HEK293 (cell line): ENCODE measurements around the gene EPAS1.

Source experiments
- MYNN ChIP-seq: fragments of 450-650 bp; formaldehyde crosslinking; IDR thresholded peaks from 2 replicates; pipeline ENCODE4 v1.5.1; 2016; ENCODE audit warnings: missing biosample characterization, missing genetic modification characterization, borderline replicate concordance
- SP7 ChIP-seq: fragments of 450-650 bp; formaldehyde crosslinking; IDR thresholded peaks from 2 replicates; pipeline ENCODE4 v1.5.1; 2016; ENCODE audit warnings: missing biosample characterization, missing genetic modification characterization
- ZBTB7A ChIP-seq: fragments of 450-650 bp; formaldehyde crosslinking; IDR thresholded peaks from 2 replicates; pipeline ENCODE4 v1.5.1; 2016; ENCODE audit warnings: low read depth, missing biosample characterization, missing genetic modification characterization
- ZFP3 ChIP-seq: fragments of 450-650 bp; formaldehyde crosslinking; IDR thresholded peaks from 2 replicates; pipeline ENCODE4 v1.5.1; 2016; ENCODE audit warnings: low read depth, missing biosample characterization, missing genetic modification characterization
- ZNF138 ChIP-seq: fragments of 450-650 bp; formaldehyde crosslinking; IDR thresholded peaks from 2 replicates; pipeline ENCODE4 v1.5.1; 2016; ENCODE audit warnings: missing biosample characterization, missing genetic modification characterization, borderline replicate concordance
- ZNF239 ChIP-seq: fragments of 450-650 bp; formaldehyde crosslinking; IDR thresholded peaks from 2 replicates; pipeline ENCODE4 v1.5.1; 2016; ENCODE audit warnings: missing biosample characterization, missing genetic modification characterization
- ZNF701 ChIP-seq: fragments of 450-650 bp; formaldehyde crosslinking; IDR thresholded peaks from 2 replicates; pipeline ENCODE4 v1.5.1; 2016; ENCODE audit warnings: missing biosample characterization, missing genetic modification characterization
- TF ChIP-seq, protein P1 (sequence below): fragments of 450-650 bp; formaldehyde crosslinking; IDR thresholded peaks from 2 replicates; pipeline ENCODE4 v1.5.1; 2016; ENCODE audit warnings: missing biosample characterization, missing genetic modification characterization
- TF ChIP-seq, protein P2 (sequence below): fragments of 450-650 bp; formaldehyde crosslinking; IDR thresholded peaks from 2 replicates; pipeline ENCODE4 v1.5.1; 2016; ENCODE audit warnings: missing biosample characterization, missing genetic modification characterization, low read depth
- TF ChIP-seq, protein P3 (sequence below): fragments of 450-650 bp; IDR thresholded peaks from 2 replicates; pipeline ENCODE4 v1.5.1; 2018; ENCODE audit warnings: missing biosample characterization, mild to moderate bottlenecking, missing genetic modification characterization
- TF ChIP-seq, protein P4 (sequence below): sonication (generic); formaldehyde crosslinking; IDR thresholded peaks from 2 replicates; pipeline ENCODE4 v1.8.1; 2022; ENCODE audit warnings: mild to moderate bottlenecking, moderate library complexity, missing genetic modification reagents
- TF ChIP-seq, protein P5 (sequence below): fragments of 450-650 bp; formaldehyde crosslinking; IDR thresholded peaks from 2 replicates; pipeline ENCODE4 v1.5.1; 2016; ENCODE audit warnings: missing biosample characterization, missing genetic modification characterization, borderline replicate concordance
- TF ChIP-seq, protein P6 (sequence below): fragments of 450-650 bp; formaldehyde crosslinking; IDR thresholded peaks from 2 replicates; pipeline ENCODE4 v1.5.1; 2016; ENCODE audit warnings: missing biosample characterization, missing genetic modification characterization

DNA sequence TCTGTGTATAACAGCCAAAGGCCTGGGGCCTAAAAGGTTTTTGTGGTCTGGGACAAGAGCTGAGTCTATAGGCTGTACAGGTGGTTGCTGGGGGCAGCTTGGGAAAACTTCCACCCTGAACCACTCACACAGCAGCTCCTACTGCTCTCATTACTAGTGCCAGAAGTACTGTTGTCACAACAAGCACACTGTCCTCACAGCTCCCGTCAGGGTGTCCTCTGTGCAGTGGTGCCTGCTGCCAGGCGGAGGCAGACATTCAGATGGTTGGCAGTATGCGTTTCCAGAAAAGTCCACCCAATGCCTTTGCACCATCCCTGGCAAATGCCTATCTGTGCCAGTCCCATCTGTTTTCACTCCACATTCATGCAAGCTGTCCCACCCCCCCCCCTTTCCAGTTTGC is 58.5 kb downstream of the EPAS1 start:
- TF ChIP-seq ZBTB7A (tag by site-specific recombination), result no peak
- no peak for TF ChIP-seq ZNF239 (tag by site-specific recombination)
- no peak for TF ChIP-seq ZNF138 (tag by site-specific recombination)
- TF ChIP-seq SP7 (tag by site-specific recombination), result no peak
- TF ChIP-seq, protein P1, sequence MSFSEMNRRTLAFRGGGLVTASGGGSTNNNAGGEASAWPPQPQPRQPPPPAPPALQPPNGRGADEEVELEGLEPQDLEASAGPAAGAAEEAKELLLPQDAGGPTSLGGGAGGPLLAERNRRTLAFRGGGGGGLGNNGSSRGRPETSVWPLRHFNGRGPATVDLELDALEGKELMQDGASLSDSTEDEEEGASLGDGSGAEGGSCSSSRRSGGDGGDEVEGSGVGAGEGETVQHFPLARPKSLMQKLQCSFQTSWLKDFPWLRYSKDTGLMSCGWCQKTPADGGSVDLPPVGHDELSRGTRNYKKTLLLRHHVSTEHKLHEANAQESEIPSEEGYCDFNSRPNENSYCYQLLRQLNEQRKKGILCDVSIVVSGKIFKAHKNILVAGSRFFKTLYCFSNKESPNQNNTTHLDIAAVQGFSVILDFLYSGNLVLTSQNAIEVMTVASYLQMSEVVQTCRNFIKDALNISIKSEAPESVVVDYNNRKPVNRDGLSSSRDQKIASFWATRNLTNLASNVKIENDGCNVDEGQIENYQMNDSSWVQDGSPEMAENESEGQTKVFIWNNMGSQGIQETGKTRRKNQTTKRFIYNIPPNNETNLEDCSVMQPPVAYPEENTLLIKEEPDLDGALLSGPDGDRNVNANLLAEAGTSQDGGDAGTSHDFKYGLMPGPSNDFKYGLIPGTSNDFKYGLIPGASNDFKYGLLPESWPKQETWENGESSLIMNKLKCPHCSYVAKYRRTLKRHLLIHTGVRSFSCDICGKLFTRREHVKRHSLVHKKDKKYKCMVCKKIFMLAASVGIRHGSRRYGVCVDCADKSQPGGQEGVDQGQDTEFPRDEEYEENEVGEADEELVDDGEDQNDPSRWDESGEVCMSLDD (tag by site-specific recombination), result no peak
- TF ChIP-seq ZFP3 (tag by site-specific recombination), result no peak
- TF ChIP-seq ZNF701, result no peak
- TF ChIP-seq, protein P2, sequence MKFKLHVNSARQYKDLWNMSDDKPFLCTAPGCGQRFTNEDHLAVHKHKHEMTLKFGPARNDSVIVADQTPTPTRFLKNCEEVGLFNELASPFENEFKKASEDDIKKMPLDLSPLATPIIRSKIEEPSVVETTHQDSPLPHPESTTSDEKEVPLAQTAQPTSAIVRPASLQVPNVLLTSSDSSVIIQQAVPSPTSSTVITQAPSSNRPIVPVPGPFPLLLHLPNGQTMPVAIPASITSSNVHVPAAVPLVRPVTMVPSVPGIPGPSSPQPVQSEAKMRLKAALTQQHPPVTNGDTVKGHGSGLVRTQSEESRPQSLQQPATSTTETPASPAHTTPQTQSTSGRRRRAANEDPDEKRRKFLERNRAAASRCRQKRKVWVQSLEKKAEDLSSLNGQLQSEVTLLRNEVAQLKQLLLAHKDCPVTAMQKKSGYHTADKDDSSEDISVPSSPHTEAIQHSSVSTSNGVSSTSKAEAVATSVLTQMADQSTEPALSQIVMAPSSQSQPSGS, result no peak
- TF ChIP-seq, protein P3, sequence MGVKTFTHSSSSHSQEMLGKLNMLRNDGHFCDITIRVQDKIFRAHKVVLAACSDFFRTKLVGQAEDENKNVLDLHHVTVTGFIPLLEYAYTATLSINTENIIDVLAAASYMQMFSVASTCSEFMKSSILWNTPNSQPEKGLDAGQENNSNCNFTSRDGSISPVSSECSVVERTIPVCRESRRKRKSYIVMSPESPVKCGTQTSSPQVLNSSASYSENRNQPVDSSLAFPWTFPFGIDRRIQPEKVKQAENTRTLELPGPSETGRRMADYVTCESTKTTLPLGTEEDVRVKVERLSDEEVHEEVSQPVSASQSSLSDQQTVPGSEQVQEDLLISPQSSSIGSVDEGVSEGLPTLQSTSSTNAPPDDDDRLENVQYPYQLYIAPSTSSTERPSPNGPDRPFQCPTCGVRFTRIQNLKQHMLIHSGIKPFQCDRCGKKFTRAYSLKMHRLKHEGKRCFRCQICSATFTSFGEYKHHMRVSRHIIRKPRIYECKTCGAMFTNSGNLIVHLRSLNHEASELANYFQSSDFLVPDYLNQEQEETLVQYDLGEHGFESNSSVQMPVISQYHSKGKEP, result no peak
- TF ChIP-seq, protein P4, sequence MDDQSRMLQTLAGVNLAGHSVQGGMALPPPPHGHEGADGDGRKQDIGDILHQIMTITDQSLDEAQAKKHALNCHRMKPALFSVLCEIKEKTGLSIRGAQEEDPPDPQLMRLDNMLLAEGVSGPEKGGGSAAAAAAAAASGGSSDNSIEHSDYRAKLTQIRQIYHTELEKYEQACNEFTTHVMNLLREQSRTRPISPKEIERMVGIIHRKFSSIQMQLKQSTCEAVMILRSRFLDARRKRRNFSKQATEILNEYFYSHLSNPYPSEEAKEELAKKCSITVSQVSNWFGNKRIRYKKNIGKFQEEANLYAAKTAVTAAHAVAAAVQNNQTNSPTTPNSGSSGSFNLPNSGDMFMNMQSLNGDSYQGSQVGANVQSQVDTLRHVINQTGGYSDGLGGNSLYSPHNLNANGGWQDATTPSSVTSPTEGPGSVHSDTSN (CRISPR knock-in tag), result no peak
- TF ChIP-seq MYNN (tag by site-specific recombination), result no peak
- TF ChIP-seq, protein P5, sequence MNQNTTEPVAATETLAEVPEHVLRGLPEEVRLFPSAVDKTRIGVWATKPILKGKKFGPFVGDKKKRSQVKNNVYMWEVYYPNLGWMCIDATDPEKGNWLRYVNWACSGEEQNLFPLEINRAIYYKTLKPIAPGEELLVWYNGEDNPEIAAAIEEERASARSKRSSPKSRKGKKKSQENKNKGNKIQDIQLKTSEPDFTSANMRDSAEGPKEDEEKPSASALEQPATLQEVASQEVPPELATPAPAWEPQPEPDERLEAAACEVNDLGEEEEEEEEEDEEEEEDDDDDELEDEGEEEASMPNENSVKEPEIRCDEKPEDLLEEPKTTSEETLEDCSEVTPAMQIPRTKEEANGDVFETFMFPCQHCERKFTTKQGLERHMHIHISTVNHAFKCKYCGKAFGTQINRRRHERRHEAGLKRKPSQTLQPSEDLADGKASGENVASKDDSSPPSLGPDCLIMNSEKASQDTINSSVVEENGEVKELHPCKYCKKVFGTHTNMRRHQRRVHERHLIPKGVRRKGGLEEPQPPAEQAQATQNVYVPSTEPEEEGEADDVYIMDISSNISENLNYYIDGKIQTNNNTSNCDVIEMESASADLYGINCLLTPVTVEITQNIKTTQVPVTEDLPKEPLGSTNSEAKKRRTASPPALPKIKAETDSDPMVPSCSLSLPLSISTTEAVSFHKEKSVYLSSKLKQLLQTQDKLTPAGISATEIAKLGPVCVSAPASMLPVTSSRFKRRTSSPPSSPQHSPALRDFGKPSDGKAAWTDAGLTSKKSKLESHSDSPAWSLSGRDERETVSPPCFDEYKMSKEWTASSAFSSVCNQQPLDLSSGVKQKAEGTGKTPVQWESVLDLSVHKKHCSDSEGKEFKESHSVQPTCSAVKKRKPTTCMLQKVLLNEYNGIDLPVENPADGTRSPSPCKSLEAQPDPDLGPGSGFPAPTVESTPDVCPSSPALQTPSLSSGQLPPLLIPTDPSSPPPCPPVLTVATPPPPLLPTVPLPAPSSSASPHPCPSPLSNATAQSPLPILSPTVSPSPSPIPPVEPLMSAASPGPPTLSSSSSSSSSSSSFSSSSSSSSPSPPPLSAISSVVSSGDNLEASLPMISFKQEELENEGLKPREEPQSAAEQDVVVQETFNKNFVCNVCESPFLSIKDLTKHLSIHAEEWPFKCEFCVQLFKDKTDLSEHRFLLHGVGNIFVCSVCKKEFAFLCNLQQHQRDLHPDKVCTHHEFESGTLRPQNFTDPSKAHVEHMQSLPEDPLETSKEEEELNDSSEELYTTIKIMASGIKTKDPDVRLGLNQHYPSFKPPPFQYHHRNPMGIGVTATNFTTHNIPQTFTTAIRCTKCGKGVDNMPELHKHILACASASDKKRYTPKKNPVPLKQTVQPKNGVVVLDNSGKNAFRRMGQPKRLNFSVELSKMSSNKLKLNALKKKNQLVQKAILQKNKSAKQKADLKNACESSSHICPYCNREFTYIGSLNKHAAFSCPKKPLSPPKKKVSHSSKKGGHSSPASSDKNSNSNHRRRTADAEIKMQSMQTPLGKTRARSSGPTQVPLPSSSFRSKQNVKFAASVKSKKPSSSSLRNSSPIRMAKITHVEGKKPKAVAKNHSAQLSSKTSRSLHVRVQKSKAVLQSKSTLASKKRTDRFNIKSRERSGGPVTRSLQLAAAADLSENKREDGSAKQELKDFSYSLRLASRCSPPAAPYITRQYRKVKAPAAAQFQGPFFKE (tag by site-specific recombination), result no peak
- TF ChIP-seq, protein P6, sequence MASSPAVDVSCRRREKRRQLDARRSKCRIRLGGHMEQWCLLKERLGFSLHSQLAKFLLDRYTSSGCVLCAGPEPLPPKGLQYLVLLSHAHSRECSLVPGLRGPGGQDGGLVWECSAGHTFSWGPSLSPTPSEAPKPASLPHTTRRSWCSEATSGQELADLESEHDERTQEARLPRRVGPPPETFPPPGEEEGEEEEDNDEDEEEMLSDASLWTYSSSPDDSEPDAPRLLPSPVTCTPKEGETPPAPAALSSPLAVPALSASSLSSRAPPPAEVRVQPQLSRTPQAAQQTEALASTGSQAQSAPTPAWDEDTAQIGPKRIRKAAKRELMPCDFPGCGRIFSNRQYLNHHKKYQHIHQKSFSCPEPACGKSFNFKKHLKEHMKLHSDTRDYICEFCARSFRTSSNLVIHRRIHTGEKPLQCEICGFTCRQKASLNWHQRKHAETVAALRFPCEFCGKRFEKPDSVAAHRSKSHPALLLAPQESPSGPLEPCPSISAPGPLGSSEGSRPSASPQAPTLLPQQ, result no peak
